Neural cell (in vitro differentiated cells): ENCODE results near the gene TSPAN9. TPM values are rescaled to one million over a fixed set of nuclear protein-coding genes. Genes with fewer than 3 reads are reported as not detected.

Experiments
- H2AFZ ChIP-seq: fragments of 200-600, 300-800 bp; sonication (generic), shearing (Covaris generic); 2 replicates; pipeline ENCODE4 v1.6.0; 2014; ENCODE audit warnings: low read depth, mild to moderate bottlenecking, antibody characterized with exemption, low read length, moderate library complexity
- H3F3A ChIP-seq: fragments of 200-600 bp; shearing (Covaris generic); 2 replicates; pipeline ENCODE4 v1.6.1; 2016; ENCODE audit warnings: mild to moderate bottlenecking, moderate library complexity, mixed read lengths, antibody characterized with exemption, low read length; ENCODE audit not compliant: insufficient read depth, poor library complexity, severe bottlenecking
- H3K27ac ChIP-seq: fragments of 200-600, 300-800 bp; sonication (generic), shearing (Covaris generic); 2 replicates; pipeline ENCODE4 v1.5.1; 2014; ENCODE audit warnings: mild to moderate bottlenecking, low read length, moderate library complexity
- H3K27me3 ChIP-seq: fragments of 300-800, 200-600 bp; sonication (generic), shearing (Covaris generic); 2 replicates; pipeline ENCODE4 v1.6.0; 2014; ENCODE audit warnings: mild to moderate bottlenecking, low read depth, low read length, moderate library complexity; ENCODE audit not compliant: insufficient read depth
- H3K36me3 ChIP-seq: fragments of 300-800, 200-600 bp; sonication (generic), shearing (Covaris generic); 2 replicates; pipeline ENCODE4 v1.5.1; 2014; ENCODE audit warnings: mild to moderate bottlenecking, antibody characterized with exemption, low read length, moderate library complexity; ENCODE audit not compliant: insufficient read depth
- H3K4me2 ChIP-seq: fragments of 300-800, 200-600 bp; sonication (generic), shearing (Covaris generic); 2 replicates; pipeline ENCODE4 v1.6.0; 2014; ENCODE audit warnings: mild to moderate bottlenecking, low read length
- H3K4me3 ChIP-seq: fragments of 300-800, 200-600 bp; sonication (generic), shearing (Covaris generic); 2 replicates; pipeline ENCODE4 v1.5.1; 2014; ENCODE audit warnings: mild to moderate bottlenecking, low read length, moderate library complexity
- H3K79me2 ChIP-seq: fragments of 200-600 bp; shearing (Covaris generic); replicated peaks from 2 replicates; pipeline ENCODE4 v1.6.0; 2014; ENCODE audit warnings: mild to moderate bottlenecking, low read length, moderate library complexity; ENCODE audit not compliant: insufficient read depth
- H3K9ac ChIP-seq: fragments of 300-800, 200-600 bp; sonication (generic), shearing (Covaris generic); 2 replicates; pipeline ENCODE4 v1.6.1; 2016; ENCODE audit warnings: mild to moderate bottlenecking, low read length, mixed read lengths
- H3K9me2 ChIP-seq: fragments of 200-600 bp; shearing (Covaris generic); 2 replicates; pipeline ENCODE4 v1.6.1; 2016; ENCODE audit warnings: mild to moderate bottlenecking, low read length, mixed read lengths; ENCODE audit not compliant: insufficient read depth
- H3K9me3 ChIP-seq: fragments of 200-600, 300-800 bp; sonication (generic), shearing (Covaris generic); 2 replicates; pipeline ENCODE4 v1.6.1; 2016; ENCODE audit warnings: mild to moderate bottlenecking, mixed run types, low read length, moderate library complexity, mixed read lengths
- H4K20me1 ChIP-seq: fragments of 200-600 bp; shearing (Covaris generic); 2 replicates; pipeline ENCODE4 v1.6.1; 2016; ENCODE audit warnings: mild to moderate bottlenecking, mixed run types; ENCODE audit not compliant: insufficient read depth
- CTCF ChIP-seq: fragments of 450-650 bp; IDR thresholded peaks from 2 replicates; pipeline ENCODE4 v1.5.1; 2014; ENCODE audit warnings: antibody characterized with exemption, mild to moderate bottlenecking, moderate library complexity; ENCODE audit not compliant: poor library complexity, severe bottlenecking
- EP300 ChIP-seq: fragments of 450-650 bp; conservative IDR thresholded peaks from 2 replicates; pipeline ENCODE4 v1.6.1; 2014; ENCODE audit warnings: antibody characterized with exemption, mild to moderate bottlenecking, moderate library complexity; ENCODE audit not compliant: poor library complexity, severe bottlenecking
- EZH2 ChIP-seq: fragments of 200-600, 300-800 bp; shearing (Covaris generic), sonication (generic); IDR thresholded peaks from 2 replicates; pipeline ENCODE4 v1.6.1; 2014; ENCODE audit warnings: antibody characterized with exemption, low read length, borderline replicate concordance, mild to moderate bottlenecking; ENCODE audit not compliant: insufficient read depth, poor library complexity, severe bottlenecking
- MXI1 ChIP-seq: fragments of 450-650 bp; conservative IDR thresholded peaks from 2 replicates; pipeline ENCODE4 v1.6.1; 2014; ENCODE audit warnings: antibody characterized with exemption, mild to moderate bottlenecking; ENCODE audit not compliant: poor library complexity, severe bottlenecking
- POLR2AphosphoS5 ChIP-seq: IDR thresholded peaks from 2 replicates; pipeline ENCODE4 v1.6.1; 2012
- RAD21 ChIP-seq: fragments of 450-650 bp; conservative IDR thresholded peaks from 2 replicates; pipeline ENCODE4 v1.6.1; 2014; ENCODE audit warnings: antibody characterized with exemption, mild to moderate bottlenecking, moderate library complexity
- SMC3 ChIP-seq: fragments of 450-650 bp; conservative IDR thresholded peaks from 2 replicates; pipeline ENCODE4 v1.6.1; 2014; ENCODE audit warnings: antibody characterized with exemption, mild to moderate bottlenecking, moderate library complexity; ENCODE audit not compliant: poor library complexity
- TAF1 ChIP-seq: IDR thresholded peaks from 2 replicates; pipeline ENCODE4 v1.6.1; 2012; ENCODE audit warnings: low read depth
- polyA plus RNA-seq: library from polyadenylated mRNA; depleted of rRNA; stranded (reverse); fragments of >200 nt; gene quantifications from 2 replicates; pipeline ENCODE4 v1.2.3, GENCODE V29; 2014
- TF ChIP-seq, protein P1 (sequence below): IDR thresholded peaks from 2 replicates; pipeline ENCODE4 v1.6.1; 2012; ENCODE audit warnings: borderline replicate concordance

The TSPAN9 gene
- polyA plus RNA-seq, 1 donor from 2014 or later: 11.9 TPM

- Histone ChIP-seq H3K9me2 (no peaks in the 10 kb centered on the region), H3K36me3 (no peaks in the 10 kb centered on the region), H3K27ac (no peak overlapping the region)
These were observed 202.2 kb downstream of the TSPAN9 start for GRCh38 chr12:3279415-3279780.

DNA sequence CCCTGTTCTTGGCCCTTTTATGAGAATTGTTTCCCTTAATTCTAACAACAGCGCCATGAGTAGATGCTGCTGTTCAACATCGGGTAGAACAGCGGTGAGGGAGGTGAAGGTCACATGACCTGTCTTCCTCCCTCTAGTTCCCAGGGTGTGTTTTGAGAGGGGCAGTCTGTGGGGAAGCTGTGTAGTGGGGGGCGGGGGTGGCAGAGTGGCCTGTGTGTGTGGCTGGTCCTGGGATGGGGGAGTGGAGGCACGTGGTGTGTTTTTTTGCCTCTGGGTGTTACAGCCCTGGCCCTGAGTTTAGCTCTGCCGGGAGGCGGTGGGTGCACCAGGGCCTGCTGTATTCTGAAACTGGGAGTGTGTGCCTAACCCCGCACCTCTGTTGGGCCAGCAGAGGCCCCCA is 202.7 kb downstream of the TSPAN9 start:
- H3K27me3 ChIP-seq: no peaks in the 10 kb centered on the region
- no peak overlapping the region for H3K27ac ChIP-seq
- H3K4me3 ChIP-seq: no peak overlapping the region
- H2AFZ ChIP-seq: no peak overlapping the region
- H3K9me2 ChIP-seq: no peaks in the 10 kb centered on the region
- TF ChIP-seq CTCF: no peak
- no peaks in the 10 kb centered on the region for H3K79me2 ChIP-seq
- no peak overlapping the region for H3K9ac ChIP-seq
- no peaks in the 10 kb centered on the region for H3K36me3 ChIP-seq
- no peaks in the 10 kb centered on the region for H4K20me1 ChIP-seq
- H3K9me3 ChIP-seq: no peaks in the 10 kb centered on the region
- no peak overlapping the region for H3K4me2 ChIP-seq
- no peaks in the 10 kb centered on the region for H3F3A ChIP-seq

More at GRCh38 chr12:3279415-3279780, 202.2 kb downstream of the TSPAN9 start:
- H4K20me1 ChIP-seq: no peaks in the 10 kb centered on the region
- H3K4me2 ChIP-seq: no peak overlapping the region
- TF ChIP-seq SMC3 (no peak), TAF1 (no peak), POLR2AphosphoS5 (no peak)
- H3K79me2 ChIP-seq: no peaks in the 10 kb centered on the region
- no peak overlapping the region for H3K9ac ChIP-seq
- H3F3A ChIP-seq: no peaks in the 10 kb centered on the region
- H3K27me3 ChIP-seq: no peaks in the 10 kb centered on the region
- H3K9me3 ChIP-seq: no peaks in the 10 kb centered on the region
- no peak overlapping the region for H2AFZ ChIP-seq
- H3K4me3 ChIP-seq: no peak overlapping the region

DNA sequence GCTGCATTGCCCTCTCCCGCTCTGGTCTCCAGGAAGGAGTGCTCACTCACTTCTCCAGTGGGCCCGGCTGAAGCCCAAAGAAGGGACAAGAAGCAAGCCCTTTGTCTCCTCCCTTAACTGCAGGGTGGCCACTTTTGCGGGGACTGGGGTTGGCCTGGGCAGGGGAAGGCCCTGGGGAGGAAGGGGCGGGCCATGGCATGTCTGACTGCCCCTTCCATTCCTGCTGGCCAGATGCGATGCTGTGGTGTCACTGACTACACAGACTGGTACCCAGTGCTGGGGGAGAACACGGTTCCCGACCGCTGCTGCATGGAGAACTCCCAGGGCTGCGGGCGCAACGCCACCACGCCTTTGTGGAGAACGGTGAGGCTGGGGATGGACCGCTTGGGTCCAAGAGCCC is 203.8 kb downstream of the TSPAN9 start:
- H3K79me2 ChIP-seq: no peaks in the 10 kb centered on the region
- TF ChIP-seq SMC3: no peak
- TF ChIP-seq TAF1: no peak
- TF ChIP-seq MXI1: no peak
- TF ChIP-seq, protein P1, sequence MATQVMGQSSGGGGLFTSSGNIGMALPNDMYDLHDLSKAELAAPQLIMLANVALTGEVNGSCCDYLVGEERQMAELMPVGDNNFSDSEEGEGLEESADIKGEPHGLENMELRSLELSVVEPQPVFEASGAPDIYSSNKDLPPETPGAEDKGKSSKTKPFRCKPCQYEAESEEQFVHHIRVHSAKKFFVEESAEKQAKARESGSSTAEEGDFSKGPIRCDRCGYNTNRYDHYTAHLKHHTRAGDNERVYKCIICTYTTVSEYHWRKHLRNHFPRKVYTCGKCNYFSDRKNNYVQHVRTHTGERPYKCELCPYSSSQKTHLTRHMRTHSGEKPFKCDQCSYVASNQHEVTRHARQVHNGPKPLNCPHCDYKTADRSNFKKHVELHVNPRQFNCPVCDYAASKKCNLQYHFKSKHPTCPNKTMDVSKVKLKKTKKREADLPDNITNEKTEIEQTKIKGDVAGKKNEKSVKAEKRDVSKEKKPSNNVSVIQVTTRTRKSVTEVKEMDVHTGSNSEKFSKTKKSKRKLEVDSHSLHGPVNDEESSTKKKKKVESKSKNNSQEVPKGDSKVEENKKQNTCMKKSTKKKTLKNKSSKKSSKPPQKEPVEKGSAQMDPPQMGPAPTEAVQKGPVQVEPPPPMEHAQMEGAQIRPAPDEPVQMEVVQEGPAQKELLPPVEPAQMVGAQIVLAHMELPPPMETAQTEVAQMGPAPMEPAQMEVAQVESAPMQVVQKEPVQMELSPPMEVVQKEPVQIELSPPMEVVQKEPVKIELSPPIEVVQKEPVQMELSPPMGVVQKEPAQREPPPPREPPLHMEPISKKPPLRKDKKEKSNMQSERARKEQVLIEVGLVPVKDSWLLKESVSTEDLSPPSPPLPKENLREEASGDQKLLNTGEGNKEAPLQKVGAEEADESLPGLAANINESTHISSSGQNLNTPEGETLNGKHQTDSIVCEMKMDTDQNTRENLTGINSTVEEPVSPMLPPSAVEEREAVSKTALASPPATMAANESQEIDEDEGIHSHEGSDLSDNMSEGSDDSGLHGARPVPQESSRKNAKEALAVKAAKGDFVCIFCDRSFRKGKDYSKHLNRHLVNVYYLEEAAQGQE: no peak
- no peak for TF ChIP-seq RAD21
- TF ChIP-seq CTCF: no peak
- no peak for TF ChIP-seq POLR2AphosphoS5
- TF ChIP-seq EZH2: no peak
- no peak for TF ChIP-seq EP300
- no peaks in the 10 kb centered on the region for H3K27me3 ChIP-seq
- no peaks in the 10 kb centered on the region for H3K9me3 ChIP-seq
- no peaks in the 10 kb centered on the region for H4K20me1 ChIP-seq
- H3K9me2 ChIP-seq: no peaks in the 10 kb centered on the region
- no peak overlapping the region for H3K9ac ChIP-seq
- H3K27ac ChIP-seq: no peak overlapping the region
- H3F3A ChIP-seq: no peaks in the 10 kb centered on the region
- no peak overlapping the region for H2AFZ ChIP-seq
- H3K36me3 ChIP-seq: no peaks in the 10 kb centered on the region
- H3K4me2 ChIP-seq: no peak overlapping the region
- no peak overlapping the region for H3K4me3 ChIP-seq
